ENCODE data around the gene PCNT. TPM values are rescaled to one million over a fixed set of nuclear protein-coding genes. Genes with fewer than 3 reads are reported as not detected.

The PCNT gene
- total RNA-seq, 1 experiment from 2014 or later: 41.0 TPM

DNA sequence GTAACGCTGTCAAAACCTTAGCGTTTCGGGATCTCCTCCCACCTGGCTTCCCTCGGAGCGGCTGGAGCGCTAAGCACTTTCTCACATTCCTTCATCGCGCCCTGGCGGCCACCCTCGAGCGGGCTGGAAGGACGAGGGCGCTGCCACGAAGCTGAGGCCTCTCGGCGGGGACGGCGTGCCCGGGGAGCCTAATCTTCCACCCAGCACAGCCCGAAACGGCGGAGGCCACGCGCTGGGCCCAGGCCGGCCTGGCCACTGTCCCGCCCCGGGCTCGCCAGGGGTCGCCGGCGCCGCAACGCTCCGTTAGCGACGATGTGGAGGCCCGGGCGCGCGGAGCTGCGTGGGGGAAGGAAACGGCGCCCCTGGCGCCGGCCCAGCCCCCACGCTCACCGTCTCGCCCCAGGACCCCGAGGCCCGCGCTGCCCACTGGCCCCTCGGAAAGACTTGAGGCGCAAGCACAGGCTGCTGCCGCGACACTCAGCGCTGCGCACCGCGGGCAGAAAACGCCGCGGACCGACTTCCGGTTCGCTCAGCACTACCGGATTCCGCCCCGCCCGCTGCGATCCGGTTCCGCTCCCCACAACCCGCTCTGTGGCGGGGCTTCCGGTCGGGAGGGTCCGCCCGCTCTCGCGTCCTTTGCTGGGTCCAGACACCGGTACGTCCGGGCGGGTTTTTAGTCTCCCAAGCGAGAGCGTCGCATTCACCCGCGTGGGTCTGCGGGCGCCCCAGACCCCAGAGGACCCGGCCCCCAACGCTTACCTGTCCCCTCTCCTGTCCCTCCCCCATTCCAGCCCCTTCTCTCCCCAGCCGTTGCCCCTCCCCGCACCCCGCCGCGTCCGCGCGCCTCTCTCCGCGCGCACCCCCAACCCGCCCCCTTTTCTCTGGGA, 38.0 kb upstream of the PCNT start, which contains the start of gene YBEY (continued):
- TF ChIP-seq, protein P1, sequence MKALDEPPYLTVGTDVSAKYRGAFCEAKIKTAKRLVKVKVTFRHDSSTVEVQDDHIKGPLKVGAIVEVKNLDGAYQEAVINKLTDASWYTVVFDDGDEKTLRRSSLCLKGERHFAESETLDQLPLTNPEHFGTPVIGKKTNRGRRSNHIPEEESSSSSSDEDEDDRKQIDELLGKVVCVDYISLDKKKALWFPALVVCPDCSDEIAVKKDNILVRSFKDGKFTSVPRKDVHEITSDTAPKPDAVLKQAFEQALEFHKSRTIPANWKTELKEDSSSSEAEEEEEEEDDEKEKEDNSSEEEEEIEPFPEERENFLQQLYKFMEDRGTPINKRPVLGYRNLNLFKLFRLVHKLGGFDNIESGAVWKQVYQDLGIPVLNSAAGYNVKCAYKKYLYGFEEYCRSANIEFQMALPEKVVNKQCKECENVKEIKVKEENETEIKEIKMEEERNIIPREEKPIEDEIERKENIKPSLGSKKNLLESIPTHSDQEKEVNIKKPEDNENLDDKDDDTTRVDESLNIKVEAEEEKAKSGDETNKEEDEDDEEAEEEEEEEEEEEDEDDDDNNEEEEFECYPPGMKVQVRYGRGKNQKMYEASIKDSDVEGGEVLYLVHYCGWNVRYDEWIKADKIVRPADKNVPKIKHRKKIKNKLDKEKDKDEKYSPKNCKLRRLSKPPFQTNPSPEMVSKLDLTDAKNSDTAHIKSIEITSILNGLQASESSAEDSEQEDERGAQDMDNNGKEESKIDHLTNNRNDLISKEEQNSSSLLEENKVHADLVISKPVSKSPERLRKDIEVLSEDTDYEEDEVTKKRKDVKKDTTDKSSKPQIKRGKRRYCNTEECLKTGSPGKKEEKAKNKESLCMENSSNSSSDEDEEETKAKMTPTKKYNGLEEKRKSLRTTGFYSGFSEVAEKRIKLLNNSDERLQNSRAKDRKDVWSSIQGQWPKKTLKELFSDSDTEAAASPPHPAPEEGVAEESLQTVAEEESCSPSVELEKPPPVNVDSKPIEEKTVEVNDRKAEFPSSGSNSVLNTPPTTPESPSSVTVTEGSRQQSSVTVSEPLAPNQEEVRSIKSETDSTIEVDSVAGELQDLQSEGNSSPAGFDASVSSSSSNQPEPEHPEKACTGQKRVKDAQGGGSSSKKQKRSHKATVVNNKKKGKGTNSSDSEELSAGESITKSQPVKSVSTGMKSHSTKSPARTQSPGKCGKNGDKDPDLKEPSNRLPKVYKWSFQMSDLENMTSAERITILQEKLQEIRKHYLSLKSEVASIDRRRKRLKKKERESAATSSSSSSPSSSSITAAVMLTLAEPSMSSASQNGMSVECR (CRISPR knock-in tag; IDR thresholded peaks at IDR 0.05; ENCODE audit: borderline replicate concordance): peak; percentile 87
- TF ChIP-seq, protein P2, sequence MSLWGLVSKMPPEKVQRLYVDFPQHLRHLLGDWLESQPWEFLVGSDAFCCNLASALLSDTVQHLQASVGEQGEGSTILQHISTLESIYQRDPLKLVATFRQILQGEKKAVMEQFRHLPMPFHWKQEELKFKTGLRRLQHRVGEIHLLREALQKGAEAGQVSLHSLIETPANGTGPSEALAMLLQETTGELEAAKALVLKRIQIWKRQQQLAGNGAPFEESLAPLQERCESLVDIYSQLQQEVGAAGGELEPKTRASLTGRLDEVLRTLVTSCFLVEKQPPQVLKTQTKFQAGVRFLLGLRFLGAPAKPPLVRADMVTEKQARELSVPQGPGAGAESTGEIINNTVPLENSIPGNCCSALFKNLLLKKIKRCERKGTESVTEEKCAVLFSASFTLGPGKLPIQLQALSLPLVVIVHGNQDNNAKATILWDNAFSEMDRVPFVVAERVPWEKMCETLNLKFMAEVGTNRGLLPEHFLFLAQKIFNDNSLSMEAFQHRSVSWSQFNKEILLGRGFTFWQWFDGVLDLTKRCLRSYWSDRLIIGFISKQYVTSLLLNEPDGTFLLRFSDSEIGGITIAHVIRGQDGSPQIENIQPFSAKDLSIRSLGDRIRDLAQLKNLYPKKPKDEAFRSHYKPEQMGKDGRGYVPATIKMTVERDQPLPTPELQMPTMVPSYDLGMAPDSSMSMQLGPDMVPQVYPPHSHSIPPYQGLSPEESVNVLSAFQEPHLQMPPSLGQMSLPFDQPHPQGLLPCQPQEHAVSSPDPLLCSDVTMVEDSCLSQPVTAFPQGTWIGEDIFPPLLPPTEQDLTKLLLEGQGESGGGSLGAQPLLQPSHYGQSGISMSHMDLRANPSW (CRISPR knock-in tag; conservative IDR thresholded peaks at IDR 0.05; ENCODE audit: low read depth): no peak
- TF ChIP-seq, protein P3, sequence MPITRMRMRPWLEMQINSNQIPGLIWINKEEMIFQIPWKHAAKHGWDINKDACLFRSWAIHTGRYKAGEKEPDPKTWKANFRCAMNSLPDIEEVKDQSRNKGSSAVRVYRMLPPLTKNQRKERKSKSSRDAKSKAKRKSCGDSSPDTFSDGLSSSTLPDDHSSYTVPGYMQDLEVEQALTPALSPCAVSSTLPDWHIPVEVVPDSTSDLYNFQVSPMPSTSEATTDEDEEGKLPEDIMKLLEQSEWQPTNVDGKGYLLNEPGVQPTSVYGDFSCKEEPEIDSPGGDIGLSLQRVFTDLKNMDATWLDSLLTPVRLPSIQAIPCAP (CRISPR knock-in tag; IDR thresholded peaks at IDR 0.05): no peak; the same call in 1 of the 2 replicates
- TF ChIP-seq SMAD4 (CRISPR knock-in tag; IDR thresholded peaks at IDR 0.05) (no peak), FOXK1 (CRISPR knock-in tag; IDR thresholded peaks at IDR 0.05) (peak; percentile 82), HMGA2 (CRISPR knock-in tag; IDR thresholded peaks at IDR 0.05) (no peak), PRRX2 (CRISPR knock-in tag; IDR thresholded peaks at IDR 0.05) (no peak), ZNF263 (CRISPR knock-in tag; IDR thresholded peaks at IDR 0.05; ENCODE audit: low read depth) (no peak), RORB (CRISPR knock-in tag; IDR thresholded peaks at IDR 0.05) (no peak), TEAD1 (CRISPR knock-in tag; IDR thresholded peaks at IDR 0.05) (peak; percentile 66; the same call in 1 of the 2 replicates), ZNF416 (CRISPR knock-in tag; IDR thresholded peaks at IDR 0.05) (no peak)
- TF ChIP-seq, protein P4, sequence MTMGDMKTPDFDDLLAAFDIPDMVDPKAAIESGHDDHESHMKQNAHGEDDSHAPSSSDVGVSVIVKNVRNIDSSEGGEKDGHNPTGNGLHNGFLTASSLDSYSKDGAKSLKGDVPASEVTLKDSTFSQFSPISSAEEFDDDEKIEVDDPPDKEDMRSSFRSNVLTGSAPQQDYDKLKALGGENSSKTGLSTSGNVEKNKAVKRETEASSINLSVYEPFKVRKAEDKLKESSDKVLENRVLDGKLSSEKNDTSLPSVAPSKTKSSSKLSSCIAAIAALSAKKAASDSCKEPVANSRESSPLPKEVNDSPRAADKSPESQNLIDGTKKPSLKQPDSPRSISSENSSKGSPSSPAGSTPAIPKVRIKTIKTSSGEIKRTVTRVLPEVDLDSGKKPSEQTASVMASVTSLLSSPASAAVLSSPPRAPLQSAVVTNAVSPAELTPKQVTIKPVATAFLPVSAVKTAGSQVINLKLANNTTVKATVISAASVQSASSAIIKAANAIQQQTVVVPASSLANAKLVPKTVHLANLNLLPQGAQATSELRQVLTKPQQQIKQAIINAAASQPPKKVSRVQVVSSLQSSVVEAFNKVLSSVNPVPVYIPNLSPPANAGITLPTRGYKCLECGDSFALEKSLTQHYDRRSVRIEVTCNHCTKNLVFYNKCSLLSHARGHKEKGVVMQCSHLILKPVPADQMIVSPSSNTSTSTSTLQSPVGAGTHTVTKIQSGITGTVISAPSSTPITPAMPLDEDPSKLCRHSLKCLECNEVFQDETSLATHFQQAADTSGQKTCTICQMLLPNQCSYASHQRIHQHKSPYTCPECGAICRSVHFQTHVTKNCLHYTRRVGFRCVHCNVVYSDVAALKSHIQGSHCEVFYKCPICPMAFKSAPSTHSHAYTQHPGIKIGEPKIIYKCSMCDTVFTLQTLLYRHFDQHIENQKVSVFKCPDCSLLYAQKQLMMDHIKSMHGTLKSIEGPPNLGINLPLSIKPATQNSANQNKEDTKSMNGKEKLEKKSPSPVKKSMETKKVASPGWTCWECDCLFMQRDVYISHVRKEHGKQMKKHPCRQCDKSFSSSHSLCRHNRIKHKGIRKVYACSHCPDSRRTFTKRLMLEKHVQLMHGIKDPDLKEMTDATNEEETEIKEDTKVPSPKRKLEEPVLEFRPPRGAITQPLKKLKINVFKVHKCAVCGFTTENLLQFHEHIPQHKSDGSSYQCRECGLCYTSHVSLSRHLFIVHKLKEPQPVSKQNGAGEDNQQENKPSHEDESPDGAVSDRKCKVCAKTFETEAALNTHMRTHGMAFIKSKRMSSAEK (CRISPR knock-in tag; IDR thresholded peaks at IDR 0.05; ENCODE audit: borderline replicate concordance): no peak
- TF ChIP-seq, protein P5, sequence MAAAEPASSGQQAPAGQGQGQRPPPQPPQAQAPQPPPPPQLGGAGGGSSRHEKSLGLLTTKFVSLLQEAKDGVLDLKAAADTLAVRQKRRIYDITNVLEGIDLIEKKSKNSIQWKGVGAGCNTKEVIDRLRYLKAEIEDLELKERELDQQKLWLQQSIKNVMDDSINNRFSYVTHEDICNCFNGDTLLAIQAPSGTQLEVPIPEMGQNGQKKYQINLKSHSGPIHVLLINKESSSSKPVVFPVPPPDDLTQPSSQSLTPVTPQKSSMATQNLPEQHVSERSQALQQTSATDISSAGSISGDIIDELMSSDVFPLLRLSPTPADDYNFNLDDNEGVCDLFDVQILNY (CRISPR knock-in tag; IDR thresholded peaks at IDR 0.05): peak; percentile 73
